GM23338 (cell line): ENCODE measurements around the gene PXYLP1.

Source experiments
- CREB1 ChIP-seq: fragments of 250-450 bp; sonication (Bioruptor Pico); IDR thresholded peaks from 2 replicates; pipeline ENCODE4 v1.5.0; 2020; ENCODE audit warnings: low read depth, mild to moderate bottlenecking, moderate library complexity
- CTCF ChIP-seq, 2 experiments: fragments of 200-600 bp in 1 of 2; sonication (generic) in 1 of 2; conservative IDR thresholded peaks; 2 replicates each; pipeline versions ENCODE4 v1.5.1 to v1.6.1; 2016 to 2017; ENCODE audit warnings: antibody characterized with exemption in 2 of 2, low read depth in 2 of 2, mild to moderate bottlenecking in 2 of 2, moderate library complexity in 1 of 2
- ETS1 ChIP-seq: IDR thresholded peaks from 2 replicates; pipeline ENCODE4 v1.6.1; 2016; ENCODE audit warnings: antibody characterized with exemption
- EZH2 ChIP-seq: fragments of 200-600 bp; sonication (generic); IDR thresholded peaks from one replicate; pipeline ENCODE4 v1.8.0; 2017; ENCODE audit warnings: antibody characterized with exemption, mild to moderate bottlenecking, low read depth; ENCODE audit not compliant: unreplicated experiment
- EZH2phosphoT487 ChIP-seq: fragments of 200-600 bp; sonication (generic); IDR thresholded peaks from one replicate; pipeline ENCODE4 v1.8.1; 2018; ENCODE audit warnings: antibody characterized with exemption; ENCODE audit not compliant: unreplicated experiment
- JUNB ChIP-seq: IDR thresholded peaks from one replicate; pipeline ENCODE4 v1.6.1; 2016; ENCODE audit warnings: antibody characterized with exemption; ENCODE audit not compliant: unreplicated experiment
- NANOG ChIP-seq: IDR thresholded peaks from 2 replicates; pipeline ENCODE4 v1.6.1; 2016; ENCODE audit warnings: antibody characterized with exemption, borderline replicate concordance
- POLR2AphosphoS5 ChIP-seq: IDR thresholded peaks from 2 replicates; pipeline ENCODE4 v1.6.1; 2016; ENCODE audit warnings: antibody characterized with exemption, low read depth
- REST ChIP-seq: IDR thresholded peaks from one replicate; pipeline ENCODE4 v1.6.1; 2018; ENCODE audit warnings: antibody characterized with exemption; ENCODE audit not compliant: unreplicated experiment
- STAT1 ChIP-seq: IDR thresholded peaks from one replicate; pipeline ENCODE4 v1.6.1; 2016; ENCODE audit warnings: antibody characterized with exemption; ENCODE audit not compliant: unreplicated experiment
- ZNF331 ChIP-seq: fragments of 250-450 bp; sonication (Bioruptor Pico); IDR thresholded peaks from 2 replicates; pipeline ENCODE4 v1.5.0; 2020; ENCODE audit warnings: low read depth, mild to moderate bottlenecking, moderate library complexity
- ZNF462 ChIP-seq: fragments of 250-450 bp; sonication (Bioruptor Pico); IDR thresholded peaks from 2 replicates; pipeline ENCODE4 v1.5.0; 2020; ENCODE audit warnings: mild to moderate bottlenecking, moderate library complexity

- TF ChIP-seq CTCF (conservative IDR thresholded peaks at IDR 0.05; ENCODE audit: low read depth in 2 of 2) = no peak
- TF ChIP-seq REST = no peak
- no peak for TF ChIP-seq STAT1
- TF ChIP-seq POLR2AphosphoS5 = no peak
- TF ChIP-seq EZH2 = no peak
- no peak for TF ChIP-seq CREB1 (CRISPR knock-in tag)
- no peak for TF ChIP-seq EZH2phosphoT487
- no peak for TF ChIP-seq JUNB
- TF ChIP-seq ETS1 = no peak
- no peak for TF ChIP-seq NANOG
- no peak for TF ChIP-seq ZNF331 (CRISPR knock-in tag)
- no peak for TF ChIP-seq ZNF462 (CRISPR knock-in tag)
Measured at GRCh38 chr3:141291559-141292355, 60.1 kb downstream of the PXYLP1 start.
